Measurements from ENCODE around the gene ORAI2. TPM values are rescaled to one million over a fixed set of nuclear protein-coding genes. Genes with fewer than 3 reads are reported as not detected.
A peak's percentile ranks its signal among the peaks of the same experiment; 100 is the strongest.
"Not testable (repeated sequence)": the region's sequence is repeated elsewhere in the genome, so short reads cannot be mapped to it uniquely, and the experiment has no call there.

Gene ORAI2
- total RNA-seq, 2 experiments from 2014 or later: 59.5 to 61.9 TPM

- H3K36me3 Mint-ChIP-seq (ENCODE audit: low read depth): peaks cover 71% of the 10 kb centered on the region
- no peaks in the 10 kb centered on the region for H3K9me3 Mint-ChIP-seq
- ChIA-PET CTCF (interaction anchor here (0.5 to 3.6 kb wide), 3 partner anchors 12 to 63 kb away, joined by 3 to 57 read pairs (median 4); no protein-coding TSS in a partner anchor), POLR2A (interaction anchor here (1.8 kb wide), 1 partner anchor 31 kb away, joined by 4 read pairs; no protein-coding TSS in a partner anchor)
- peaks cover 19% of the 10 kb centered on the region for H3K4me1 Mint-ChIP-seq
- H3K4me3 Mint-ChIP-seq: no peak overlapping the region
- no peaks in the 10 kb centered on the region for H3K27me3 Mint-ChIP-seq
- DNase-seq: no peak
- H3K27ac Mint-ChIP-seq: no peak overlapping the region
Measured at GRCh38 chr7:102403563-102403962, 29.8 kb upstream of the ORAI2 start.

DNA sequence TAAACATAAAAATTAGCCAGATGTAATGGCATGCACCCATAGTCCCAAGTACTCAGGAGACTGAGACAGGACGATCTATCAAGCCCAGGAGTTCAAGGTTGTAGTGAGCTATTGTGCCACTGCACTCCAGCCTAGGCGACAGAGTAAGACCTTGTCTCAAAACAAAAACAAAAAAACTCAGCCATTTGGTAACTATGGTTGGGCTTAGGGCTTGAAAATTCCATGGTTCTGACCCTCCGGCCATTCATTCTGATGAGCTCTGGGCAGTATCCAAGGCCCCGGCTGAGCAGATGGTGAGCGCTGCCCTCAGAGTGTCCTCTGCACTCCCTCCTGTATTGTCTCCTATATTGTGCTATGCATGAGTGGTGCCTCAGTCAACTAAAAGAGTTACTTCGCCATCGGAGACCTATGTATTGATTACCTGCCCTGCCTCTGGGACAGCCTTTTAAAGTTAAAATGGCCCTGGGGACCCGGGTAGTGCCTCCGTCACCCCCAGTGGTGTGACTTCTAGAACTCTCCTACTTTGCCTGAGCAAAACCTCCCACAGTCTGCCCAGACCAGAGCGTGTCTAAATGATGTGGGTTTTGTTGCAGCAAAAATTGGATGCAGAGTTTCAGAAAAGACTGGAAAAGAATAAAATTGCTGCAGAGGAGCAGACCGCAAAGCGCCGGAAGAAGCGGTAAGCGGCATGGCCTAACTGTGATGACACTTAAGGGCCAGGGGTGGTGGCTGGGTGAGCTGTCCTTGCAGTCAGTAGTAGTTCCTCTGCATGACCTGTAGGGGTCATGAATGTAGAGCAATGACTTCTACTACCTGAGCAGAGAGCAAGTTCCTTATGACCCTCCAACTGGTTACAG is 29.1 kb upstream of the ORAI2 start:
- H3K36me3 Mint-ChIP-seq (ENCODE audit: low read depth): peaks cover 73% of the 10 kb centered on the region
- no peaks in the 10 kb centered on the region for H3K9me3 Mint-ChIP-seq
- peaks cover 23% of the 10 kb centered on the region for H3K4me1 Mint-ChIP-seq
- H3K27me3 Mint-ChIP-seq: no peaks in the 10 kb centered on the region
- peak overlapping the region; percentile 6 for H3K27ac Mint-ChIP-seq
- H3K4me3 Mint-ChIP-seq: no peak overlapping the region
- DNase-seq: peak; percentile 57
- ChIA-PET CTCF (interaction anchor here (0.5 to 3.7 kb wide), 16 partner anchors 8 to 65 kb away, joined by 3 to 57 read pairs (median 4); partner anchors contain the start of genes ALKBH4, LRWD1, ORAI2 and PRKRIP1), POLR2A (interaction anchor here (0.7 to 1.8 kb wide), 6 partner anchors 8 to 52 kb away, joined by 3 to 5 read pairs (median 4); partner anchors contain the start of gene PRKRIP1)

DNA sequence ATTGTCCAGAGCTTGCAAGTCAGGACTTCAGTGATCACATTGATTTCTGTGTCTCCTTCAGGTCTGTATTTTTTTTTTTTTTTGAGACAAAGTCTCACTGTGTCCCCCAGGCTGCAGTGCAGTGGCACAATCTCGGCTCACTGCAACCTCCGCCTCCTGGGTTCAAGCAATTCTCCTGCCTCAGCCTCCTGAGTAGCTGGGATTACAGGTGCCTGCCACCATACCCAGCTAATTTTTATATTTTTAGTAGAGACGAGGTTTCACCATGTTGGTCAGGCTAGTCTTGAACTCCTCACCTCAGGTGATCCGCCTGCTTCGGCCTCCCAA is 28.6 kb upstream of the ORAI2 start:
- ChIA-PET CTCF (interaction anchor here (0.7 to 3.7 kb wide), 10 partner anchors 9 to 60 kb away, joined by 3 to 57 read pairs (median 7); partner anchors contain the start of genes ALKBH4, LRWD1 and PRKRIP1), POLR2A (interaction anchor here (0.7 to 1.8 kb wide), 5 partner anchors 9 to 51 kb away, joined by 3 to 5 read pairs (median 4); partner anchors contain the start of gene PRKRIP1)
- H3K36me3 Mint-ChIP-seq (ENCODE audit: low read depth): peaks cover 75% of the 10 kb centered on the region
- H3K27ac Mint-ChIP-seq, DNase-seq, H3K27me3 Mint-ChIP-seq, H3K9me3 Mint-ChIP-seq, H3K4me3 Mint-ChIP-seq: not testable (repeated sequence)
- H3K4me1 Mint-ChIP-seq: peaks cover 25% of the 10 kb centered on the region

DNA sequence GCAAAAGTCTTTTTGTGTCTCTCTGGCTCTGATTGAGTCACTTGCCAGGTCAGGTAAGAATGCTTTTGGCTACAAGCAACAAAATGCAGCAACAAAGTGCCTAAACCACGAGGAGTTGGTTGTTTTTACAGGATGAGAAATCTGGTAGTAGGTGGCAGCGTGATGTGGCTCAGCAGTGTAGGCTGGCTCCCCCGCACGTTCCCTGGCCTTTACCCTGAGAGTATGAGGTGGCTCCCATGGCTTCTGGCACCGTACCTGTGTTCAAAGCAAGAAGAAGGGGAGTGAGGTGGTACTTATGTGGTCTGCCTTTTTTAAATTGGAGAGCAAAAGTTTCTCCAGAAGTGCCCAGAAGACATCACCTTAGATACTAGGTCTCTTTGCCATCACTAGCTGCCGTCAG is 25.5 kb upstream of the ORAI2 start:
- POLR2A ChIA-PET: interaction anchor here (0.6 to 2.8 kb wide), 4 partner anchors 18 to 1580 kb away, joined by 3 to 9 read pairs (median 4); no protein-coding TSS in a partner anchor
- Mint-ChIP-seq H3K9me3 (no peaks in the 10 kb centered on the region), H3K4me3 (no peak overlapping the region), H3K4me1 (peaks cover 31% of the 10 kb centered on the region), H3K27me3 (no peaks in the 10 kb centered on the region), H3K27ac (peak overlapping the region; percentile 28), H3K36me3 (ENCODE audit: low read depth) (peaks cover 77% of the 10 kb centered on the region)
- CTCF ChIA-PET: interaction anchor here (1.1 to 1.6 kb wide), 3 partner anchors 8 to 18 kb away, joined by 3 to 4 read pairs (median 4); no protein-coding TSS in a partner anchor
- no peak for DNase-seq

GRCh38 chr7:102408530-102408929 is 24.8 kb upstream of the ORAI2 start:
- not testable (repeated sequence) for H3K4me3 Mint-ChIP-seq, DNase-seq, H3K9me3 Mint-ChIP-seq, H3K27me3 Mint-ChIP-seq
- CTCF ChIA-PET: interaction anchor here (1.6 kb wide), 1 partner anchor 18 kb away, joined by 4 read pairs; no protein-coding TSS in a partner anchor
- H3K27ac Mint-ChIP-seq: peak overlapping the region; percentile 28
- peaks cover 34% of the 10 kb centered on the region for H3K4me1 Mint-ChIP-seq
- POLR2A ChIA-PET: interaction anchor here (1.9 to 9.6 kb wide), 3 partner anchors 18 to 26 kb away, joined by 4 to 226 read pairs (median 9); no protein-coding TSS in a partner anchor
- peaks cover 75% of the 10 kb centered on the region for H3K36me3 Mint-ChIP-seq (ENCODE audit: low read depth)

DNA sequence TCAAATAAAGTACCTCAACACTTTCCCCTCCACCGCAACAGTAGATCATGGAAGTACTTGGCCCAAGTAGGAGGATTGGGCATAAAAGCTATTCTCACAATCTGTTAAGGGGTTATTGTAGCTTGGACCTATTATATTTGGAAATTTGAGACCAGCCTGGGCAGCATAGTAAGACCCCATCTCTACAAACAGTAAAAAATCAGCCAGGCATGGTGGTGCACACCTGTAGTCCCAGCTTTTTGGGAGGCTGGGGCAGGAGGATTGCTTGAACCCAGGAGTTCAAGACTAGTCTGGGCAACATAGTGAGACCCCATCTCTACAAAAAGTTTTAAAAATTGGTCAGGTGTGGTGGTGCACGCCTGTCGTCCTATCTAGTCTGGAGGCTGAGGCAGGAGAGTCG is 24.0 kb upstream of the ORAI2 start:
- H3K4me3 Mint-ChIP-seq: no peak overlapping the region
- peaks cover 70% of the 10 kb centered on the region for H3K36me3 Mint-ChIP-seq (ENCODE audit: low read depth)
- H3K4me1 Mint-ChIP-seq: peaks cover 36% of the 10 kb centered on the region
- CTCF ChIA-PET: interaction anchor here (0.6 to 3.7 kb wide), 4 partner anchors 17 to 57 kb away, joined by 4 to 22 read pairs (median 6); no protein-coding TSS in a partner anchor
- DNase-seq: no peak
- no peaks in the 10 kb centered on the region for H3K27me3 Mint-ChIP-seq
- H3K27ac Mint-ChIP-seq: peak overlapping the region; percentile 41
- H3K9me3 Mint-ChIP-seq: no peaks in the 10 kb centered on the region
- POLR2A ChIA-PET: interaction anchor here (1.5 to 9.6 kb wide), 3 partner anchors 17 to 25 kb away, joined by 4 to 226 read pairs (median 4); no protein-coding TSS in a partner anchor

- H3K4me1 Mint-ChIP-seq: peaks cover 40% of the 10 kb centered on the region
- no peak for DNase-seq
- H3K27me3 Mint-ChIP-seq: no peaks in the 10 kb centered on the region
- ChIA-PET CTCF (interaction anchor here (1.2 to 3.7 kb wide), 4 partner anchors 13 to 56 kb away, joined by 3 to 22 read pairs (median 14); partner anchors contain the start of gene ORAI2), POLR2A (interaction anchor here (1.5 to 9.6 kb wide), 2 partner anchors 16 to 20 kb away, joined by 4 to 226 read pairs; no protein-coding TSS in a partner anchor)
- peak overlapping the region; percentile 42 for H3K27ac Mint-ChIP-seq
- no peak overlapping the region for H3K4me3 Mint-ChIP-seq
- H3K36me3 Mint-ChIP-seq (ENCODE audit: low read depth): peaks cover 70% of the 10 kb centered on the region
- H3K9me3 Mint-ChIP-seq: no peaks in the 10 kb centered on the region
Measured at GRCh38 chr7:102410123-102410522, 23.3 kb upstream of the ORAI2 start.

- peaks cover 48% of the 10 kb centered on the region for H3K4me1 Mint-ChIP-seq
- no peaks in the 10 kb centered on the region for H3K9me3 Mint-ChIP-seq
- ChIA-PET POLR2A (interaction anchor here (0.9 to 9.6 kb wide), 3 partner anchors 15 to 46 kb away, joined by 3 to 226 read pairs (median 4); partner anchors contain the start of gene ORAI2), CTCF (interaction anchor here (0.6 to 3.7 kb wide), 6 partner anchors 14 to 56 kb away, joined by 3 to 22 read pairs (median 5); partner anchors contain the start of gene ORAI2)
- peaks cover 71% of the 10 kb centered on the region for H3K36me3 Mint-ChIP-seq (ENCODE audit: low read depth)
- H3K27me3 Mint-ChIP-seq: no peaks in the 10 kb centered on the region
- H3K27ac Mint-ChIP-seq: peak overlapping the region; percentile 61
- DNase-seq: no peak
- H3K4me3 Mint-ChIP-seq: no peak overlapping the region
Measured at GRCh38 chr7:102410918-102411317, 22.5 kb upstream of the ORAI2 start.

- CTCF ChIA-PET: interaction anchor here (0.7 to 7.2 kb wide), 14 partner anchors 8 to 1559 kb away, joined by 3 to 57 read pairs (median 4); partner anchors contain the start of gene ORAI2
- no peaks in the 10 kb centered on the region for H3K27me3 Mint-ChIP-seq
- peak; percentile 51 for DNase-seq
- H3K4me1 Mint-ChIP-seq: peaks cover 64% of the 10 kb centered on the region
- H3K36me3 Mint-ChIP-seq (ENCODE audit: low read depth): peaks cover 71% of the 10 kb centered on the region
- POLR2A ChIA-PET: interaction anchor here (0.9 to 9.6 kb wide), 5 partner anchors 14 to 105 kb away, joined by 3 to 226 read pairs (median 5); partner anchors contain the start of gene ORAI2
- no peak overlapping the region for H3K27ac Mint-ChIP-seq
- no peak overlapping the region for H3K4me3 Mint-ChIP-seq
- no peaks in the 10 kb centered on the region for H3K9me3 Mint-ChIP-seq
Measured at GRCh38 chr7:102412548-102412947, 20.8 kb upstream of the ORAI2 start.

- peaks cover 66% of the 10 kb centered on the region for H3K36me3 Mint-ChIP-seq (ENCODE audit: low read depth)
- no peaks in the 10 kb centered on the region for H3K9me3 Mint-ChIP-seq
- H3K27ac Mint-ChIP-seq: no peak overlapping the region
- DNase-seq: no peak
- CTCF ChIA-PET: interaction anchor here (0.7 to 7.2 kb wide), 13 partner anchors 8 to 1559 kb away, joined by 3 to 57 read pairs (median 10); partner anchors contain the start of gene ORAI2
- POLR2A ChIA-PET: interaction anchor here (0.9 to 9.6 kb wide), 6 partner anchors 13 to 106 kb away, joined by 3 to 226 read pairs (median 12); partner anchors contain the start of genes ALKBH4, LRWD1 and ORAI2
- peaks cover 62% of the 10 kb centered on the region for H3K4me1 Mint-ChIP-seq
- H3K4me3 Mint-ChIP-seq: no peak overlapping the region
- no peaks in the 10 kb centered on the region for H3K27me3 Mint-ChIP-seq
Measured at GRCh38 chr7:102413091-102413490, 20.3 kb upstream of the ORAI2 start.

- DNase-seq: no peak
- ChIA-PET CTCF (interaction anchor here (1.3 to 7.2 kb wide), 7 partner anchors 9 to 53 kb away, joined by 3 to 57 read pairs (median 17); no protein-coding TSS in a partner anchor), POLR2A (interaction anchor here (3.3 to 9.6 kb wide), 3 partner anchors 13 to 51 kb away, joined by 18 to 226 read pairs (median 67); partner anchors contain the start of genes ALKBH4, LRWD1 and ORAI2)
- H3K36me3 Mint-ChIP-seq (ENCODE audit: low read depth): peaks cover 64% of the 10 kb centered on the region
- no peaks in the 10 kb centered on the region for H3K9me3 Mint-ChIP-seq
- peaks cover 62% of the 10 kb centered on the region for H3K4me1 Mint-ChIP-seq
- H3K4me3 Mint-ChIP-seq: no peak overlapping the region
- no peaks in the 10 kb centered on the region for H3K27me3 Mint-ChIP-seq
- peak overlapping the region; percentile 10 for H3K27ac Mint-ChIP-seq
Measured at GRCh38 chr7:102413611-102414010, 19.8 kb upstream of the ORAI2 start.

DNA sequence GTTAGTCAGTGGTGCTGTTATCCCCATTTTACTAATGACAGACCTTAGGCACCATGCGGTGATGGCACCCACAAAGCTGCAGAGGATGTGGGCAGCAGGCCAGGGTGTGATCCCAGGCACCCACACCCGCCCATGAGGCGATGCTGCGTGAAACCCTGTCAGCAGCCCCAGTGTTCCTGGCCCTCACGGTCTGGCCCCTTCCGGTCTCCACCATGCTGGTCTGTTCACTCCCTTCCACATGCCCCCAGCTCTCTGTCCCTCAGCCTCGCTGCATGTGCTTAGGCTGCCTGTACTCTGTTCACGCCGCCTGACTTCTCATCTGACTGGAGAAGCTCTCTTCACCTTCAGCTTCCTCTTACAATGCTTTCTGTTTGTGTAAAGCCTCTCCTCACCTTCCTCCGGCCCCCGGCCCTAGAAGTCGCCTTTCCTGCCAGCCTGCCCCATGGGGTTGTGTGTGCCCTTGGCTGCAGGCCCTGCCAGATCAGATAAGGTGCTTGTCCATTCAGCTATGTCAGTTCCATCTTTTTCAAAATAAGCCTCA is 17.6 kb upstream of the ORAI2 start:
- Mint-ChIP-seq H3K27me3 (no peaks in the 10 kb centered on the region), H3K27ac (peak overlapping the region; percentile 99), H3K9me3 (no peaks in the 10 kb centered on the region), H3K4me3 (peak overlapping the region; percentile 69), H3K4me1 (peaks cover 69% of the 10 kb centered on the region), H3K36me3 (ENCODE audit: low read depth) (peaks cover 62% of the 10 kb centered on the region)
- peak; percentile 88 for DNase-seq
- ChIA-PET CTCF (interaction anchor here (0.7 to 7.2 kb wide), 11 partner anchors 8 to 51 kb away, joined by 4 to 57 read pairs (median 6); partner anchors contain the start of gene ORAI2), POLR2A (interaction anchor here (0.8 to 9.6 kb wide), 8 partner anchors 9 to 55 kb away, joined by 3 to 226 read pairs (median 12); partner anchors contain the start of genes ALKBH4, LRWD1, ORAI2 and PRKRIP1)

Data from activated CD4-positive, alpha-beta memory T cell treated with anti-CD3 and anti-CD28 coated beads, Interleukin-2, amount 10 ng/mL, durations not matched to agents 7 days and 5 days (primary cell).